HepG2 (cell line): ENCODE measurements around the gene TBC1D16. TPM values are rescaled to one million over a fixed set of nuclear protein-coding genes. Genes with fewer than 3 reads are reported as not detected.

Experiments used
- CEBPG ChIP-seq: IDR thresholded peaks from 2 replicates; pipeline ENCODE4 v1.6.1; 2016
- FOSL1 ChIP-seq: sonication (generic); formaldehyde crosslinking; IDR thresholded peaks from 2 replicates; pipeline ENCODE4 v1.9.0; 2021; ENCODE audit warnings: missing genetic modification reagents, borderline replicate concordance
- FOXA3 ChIP-seq: IDR thresholded peaks from 2 replicates; pipeline ENCODE4 v1.6.1; 2016; ENCODE audit warnings: missing genetic modification reagents, missing compliant biosample characterization
- GATAD2A ChIP-seq: IDR thresholded peaks from 2 replicates; pipeline ENCODE4 v1.6.1; 2016
- HMG20A ChIP-seq: IDR thresholded peaks from 2 replicates; pipeline ENCODE4 v1.6.1; 2016; ENCODE audit warnings: borderline replicate concordance
- MIER3 ChIP-seq: IDR thresholded peaks from 2 replicates; pipeline ENCODE4 v1.6.1; 2016; ENCODE audit warnings: missing compliant biosample characterization, borderline replicate concordance
- NFE2 ChIP-seq: sonication (generic); formaldehyde crosslinking; IDR thresholded peaks from 2 replicates; pipeline ENCODE4 v1.4.0; 2020; ENCODE audit warnings: missing genetic modification reagents
- THAP11 ChIP-seq: IDR thresholded peaks from 2 replicates; pipeline ENCODE4 v1.6.1; 2016; ENCODE audit warnings: missing biosample characterization, missing genetic modification reagents
- ZEB1 ChIP-seq: IDR thresholded peaks from 2 replicates; pipeline ENCODE4 v1.6.1; 2012; ENCODE audit warnings: mild to moderate bottlenecking, low read depth, inconsistent platforms; ENCODE audit not compliant: insufficient replicate concordance
- ZNF543 ChIP-seq: sonication (generic); formaldehyde crosslinking; IDR thresholded peaks from 2 replicates; pipeline ENCODE4 v1.4.0; 2020; ENCODE audit warnings: mild to moderate bottlenecking, missing genetic modification reagents
- ZSCAN25 ChIP-seq: sonication (generic); formaldehyde crosslinking; IDR thresholded peaks from 2 replicates; pipeline ENCODE4 v1.8.0; 2022; ENCODE audit warnings: mild to moderate bottlenecking, missing genetic modification reagents
- polyA plus RNA-seq, 8 experiments: library from polyadenylated mRNA; depleted of rRNA in 3 of 8; stranded (reverse) in 7 of 8; unstranded in 1 of 8; fragments of >200 nt; fragmentation: Illumina TruSeq in 4 of 8; extraction: Trizol in 4 of 8; gene quantifications; 2 replicates each; pipeline versions ENCODE4 v1.2.1 to v1.2.3, GENCODE V29; 2011 to 2016; ENCODE audit warnings: low read depth in 4 of 8, missing spikeins in 1 of 8, mixed read lengths in 1 of 8; ENCODE audit not compliant: insufficient read depth in 1 of 8
- total RNA-seq, 5 experiments: library from RNA; depleted of rRNA; stranded (reverse); fragments of >200 nt; fragmentation: Illumina TruSeq; extraction: Trizol; gene quantifications; 2 replicates each; pipeline ENCODE4 v1.2.3, GENCODE V29; 2016; ENCODE audit warnings: low read depth in 1 of 5
- TF ChIP-seq, protein P1 (sequence below): sonication (generic); formaldehyde crosslinking; IDR thresholded peaks from 2 replicates; pipeline ENCODE4 v1.5.0; 2020; ENCODE audit warnings: mild to moderate bottlenecking, missing genetic modification reagents
- TF ChIP-seq, protein P2 (sequence below): sonication (generic); formaldehyde crosslinking; IDR thresholded peaks from 2 replicates; pipeline ENCODE4 v1.4.0; 2020; ENCODE audit warnings: missing genetic modification reagents
- TF ChIP-seq, protein P3 (sequence below): sonication (generic); formaldehyde crosslinking; IDR thresholded peaks from 2 replicates; pipeline ENCODE4 v1.4.0; 2020; ENCODE audit warnings: mild to moderate bottlenecking, low read depth, missing genetic modification reagents
- TF ChIP-seq, protein P4 (sequence below): sonication (generic); formaldehyde crosslinking; IDR thresholded peaks from 2 replicates; pipeline ENCODE4 v1.5.1; 2020; ENCODE audit warnings: missing genetic modification reagents, mild to moderate bottlenecking, borderline replicate concordance

The TBC1D16 gene
- total and polyA plus RNA-seq, 2 of the 13 experiments (the other 11 are each of a cell fraction or from before 2014, with no cell fraction given), result 14.9 to 24.9 TPM

DNA sequence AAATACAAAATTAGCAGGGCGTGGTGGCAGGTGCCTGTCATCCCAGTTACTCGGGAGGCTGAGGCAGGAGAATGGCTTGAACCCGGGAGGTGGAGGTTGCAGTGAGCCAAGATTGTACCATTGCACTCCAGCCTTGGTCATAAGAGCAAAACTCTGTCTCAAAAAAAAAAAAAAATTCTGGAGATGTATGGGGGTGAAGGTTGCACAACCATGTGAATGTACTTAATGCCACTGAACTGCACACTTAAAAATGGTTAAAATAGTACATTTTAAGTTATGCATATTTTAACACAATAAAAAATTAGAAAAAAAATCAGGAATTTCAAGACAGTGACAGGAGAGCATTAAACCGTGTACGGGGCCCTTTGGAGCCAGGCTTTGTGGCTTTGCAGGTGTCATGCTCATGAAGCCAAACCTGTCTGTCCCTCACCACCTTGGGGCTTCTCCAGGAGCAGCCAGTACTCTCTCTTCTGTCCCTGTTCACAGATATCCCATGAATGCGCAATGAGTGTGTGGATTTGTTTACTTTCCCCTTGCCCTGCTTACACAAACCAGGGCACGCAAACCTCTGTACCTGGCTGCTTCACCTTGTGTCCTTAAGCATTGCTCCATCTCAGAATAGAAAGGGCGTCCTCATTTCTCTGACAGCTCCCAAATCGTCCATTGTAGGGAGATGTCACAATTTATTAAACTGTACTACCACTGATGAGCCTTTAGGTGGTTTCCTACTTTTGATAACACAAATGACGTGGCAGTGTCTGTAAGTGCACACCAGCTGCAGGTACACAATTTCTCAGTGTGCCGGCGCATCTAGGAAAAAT lies 138.2 kb downstream of the TBC1D16 start (continued):
- TF ChIP-seq, protein P1, sequence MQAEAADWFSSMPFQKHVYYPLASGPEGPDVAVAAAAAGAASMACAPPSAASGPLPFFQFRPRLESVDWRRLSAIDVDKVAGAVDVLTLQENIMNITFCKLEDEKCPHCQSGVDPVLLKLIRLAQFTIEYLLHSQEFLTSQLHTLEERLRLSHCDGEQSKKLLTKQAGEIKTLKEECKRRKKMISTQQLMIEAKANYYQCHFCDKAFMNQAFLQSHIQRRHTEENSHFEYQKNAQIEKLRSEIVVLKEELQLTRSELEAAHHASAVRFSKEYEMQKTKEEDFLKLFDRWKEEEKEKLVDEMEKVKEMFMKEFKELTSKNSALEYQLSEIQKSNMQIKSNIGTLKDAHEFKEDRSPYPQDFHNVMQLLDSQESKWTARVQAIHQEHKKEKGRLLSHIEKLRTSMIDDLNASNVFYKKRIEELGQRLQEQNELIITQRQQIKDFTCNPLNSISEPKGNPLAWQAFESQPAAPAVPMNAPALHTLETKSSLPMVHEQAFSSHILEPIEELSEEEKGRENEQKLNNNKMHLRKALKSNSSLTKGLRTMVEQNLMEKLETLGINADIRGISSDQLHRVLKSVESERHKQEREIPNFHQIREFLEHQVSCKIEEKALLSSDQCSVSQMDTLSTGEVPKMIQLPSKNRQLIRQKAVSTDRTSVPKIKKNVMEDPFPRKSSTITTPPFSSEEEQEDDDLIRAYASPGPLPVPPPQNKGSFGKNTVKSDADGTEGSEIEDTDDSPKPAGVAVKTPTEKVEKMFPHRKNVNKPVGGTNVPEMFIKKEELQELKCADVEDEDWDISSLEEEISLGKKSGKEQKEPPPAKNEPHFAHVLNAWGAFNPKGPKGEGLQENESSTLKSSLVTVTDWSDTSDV, result no peak
- no peak for TF ChIP-seq ZSCAN25 (CRISPR knock-in tag)
- TF ChIP-seq THAP11 (CRISPR knock-in tag), result 0 out of 2 replicates have a peak, but pooled peaks have one; percentile 20
- TF ChIP-seq, protein P2, sequence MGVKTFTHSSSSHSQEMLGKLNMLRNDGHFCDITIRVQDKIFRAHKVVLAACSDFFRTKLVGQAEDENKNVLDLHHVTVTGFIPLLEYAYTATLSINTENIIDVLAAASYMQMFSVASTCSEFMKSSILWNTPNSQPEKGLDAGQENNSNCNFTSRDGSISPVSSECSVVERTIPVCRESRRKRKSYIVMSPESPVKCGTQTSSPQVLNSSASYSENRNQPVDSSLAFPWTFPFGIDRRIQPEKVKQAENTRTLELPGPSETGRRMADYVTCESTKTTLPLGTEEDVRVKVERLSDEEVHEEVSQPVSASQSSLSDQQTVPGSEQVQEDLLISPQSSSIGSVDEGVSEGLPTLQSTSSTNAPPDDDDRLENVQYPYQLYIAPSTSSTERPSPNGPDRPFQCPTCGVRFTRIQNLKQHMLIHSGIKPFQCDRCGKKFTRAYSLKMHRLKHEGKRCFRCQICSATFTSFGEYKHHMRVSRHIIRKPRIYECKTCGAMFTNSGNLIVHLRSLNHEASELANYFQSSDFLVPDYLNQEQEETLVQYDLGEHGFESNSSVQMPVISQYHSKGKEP (CRISPR knock-in tag), result no peak
- peak; percentile 56; the same call in 1 of the 2 replicates for TF ChIP-seq HMG20A (CRISPR knock-in tag)
- TF ChIP-seq, protein P3, sequence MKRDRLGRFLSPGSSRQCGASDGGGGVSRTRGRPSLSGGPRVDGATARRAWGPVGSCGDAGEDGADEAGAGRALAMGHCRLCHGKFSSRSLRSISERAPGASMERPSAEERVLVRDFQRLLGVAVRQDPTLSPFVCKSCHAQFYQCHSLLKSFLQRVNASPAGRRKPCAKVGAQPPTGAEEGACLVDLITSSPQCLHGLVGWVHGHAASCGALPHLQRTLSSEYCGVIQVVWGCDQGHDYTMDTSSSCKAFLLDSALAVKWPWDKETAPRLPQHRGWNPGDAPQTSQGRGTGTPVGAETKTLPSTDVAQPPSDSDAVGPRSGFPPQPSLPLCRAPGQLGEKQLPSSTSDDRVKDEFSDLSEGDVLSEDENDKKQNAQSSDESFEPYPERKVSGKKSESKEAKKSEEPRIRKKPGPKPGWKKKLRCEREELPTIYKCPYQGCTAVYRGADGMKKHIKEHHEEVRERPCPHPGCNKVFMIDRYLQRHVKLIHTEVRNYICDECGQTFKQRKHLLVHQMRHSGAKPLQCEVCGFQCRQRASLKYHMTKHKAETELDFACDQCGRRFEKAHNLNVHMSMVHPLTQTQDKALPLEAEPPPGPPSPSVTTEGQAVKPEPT (CRISPR knock-in tag), result 0 out of 2 replicates have a peak, but pooled peaks have one; percentile 63
- TF ChIP-seq FOXA3, result peak; percentile 77
- no peak for TF ChIP-seq FOSL1 (CRISPR knock-in tag)
- peak; percentile 62 for TF ChIP-seq CEBPG
- 0 out of 2 replicates have a peak, but pooled peaks have one; percentile 28 for TF ChIP-seq MIER3 (CRISPR knock-in tag)
- TF ChIP-seq NFE2 (CRISPR knock-in tag), result 0 out of 2 replicates have a peak, but pooled peaks have one; percentile 30
- TF ChIP-seq, protein P4, sequence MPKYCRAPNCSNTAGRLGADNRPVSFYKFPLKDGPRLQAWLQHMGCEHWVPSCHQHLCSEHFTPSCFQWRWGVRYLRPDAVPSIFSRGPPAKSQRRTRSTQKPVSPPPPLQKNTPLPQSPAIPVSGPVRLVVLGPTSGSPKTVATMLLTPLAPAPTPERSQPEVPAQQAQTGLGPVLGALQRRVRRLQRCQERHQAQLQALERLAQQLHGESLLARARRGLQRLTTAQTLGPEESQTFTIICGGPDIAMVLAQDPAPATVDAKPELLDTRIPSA (CRISPR knock-in tag), result no peak
- 0 out of 2 replicates have a peak, but pooled peaks have one; percentile 35 for TF ChIP-seq ZNF543 (CRISPR knock-in tag)
- TF ChIP-seq ZEB1, result peak; percentile 88
- TF ChIP-seq GATAD2A (CRISPR knock-in tag), result peak; percentile 60
- TF ChIP-seq, all 625 proteins: peak for 31
